Gastrocnemius medialis (tissue), 4 donors: ENCODE measurements around the gene CAPN8. TPM values are rescaled to one million over a fixed set of nuclear protein-coding genes. Genes with fewer than 3 reads are reported as not detected.

Source experiments
- ATAC-seq, 2 donors: fragments of 150-250 bp; one replicate each; pipeline ENCODE4 v1.9.1; 2016
- DNase-seq, 2 donors: peaks; one replicate each; pipeline ENCODE4 v3.0.0-alpha.2; 2019
- H3K27ac ChIP-seq, 4 donors: fragments of 200-600 bp; sonication (generic); 1 replicate in 1 of 4; 2 replicates in 3 of 4; pipeline ENCODE4 v1.5.1; 2016 to 2018; ENCODE audit warnings: mild to moderate bottlenecking in 2 of 4, moderate library complexity in 1 of 4
- H3K27me3 ChIP-seq, 3 donors: fragments of 200-600 bp; sonication (generic) in 2 of 3; 1 replicate in 1 of 3; 2 replicates in 2 of 3; pipeline versions ENCODE4 v1.5.1 to v1.6.0; 2016 to 2019; ENCODE audit warnings: mild to moderate bottlenecking in 1 of 3, moderate library complexity in 1 of 3
- H3K36me3 ChIP-seq, 2 donors: fragments of 200-600 bp; sonication (generic) in 1 of 2; one replicate each; pipeline ENCODE4 v1.5.1; 2017 to 2018
- H3K4me1 ChIP-seq, 2 donors: fragments of 200-600 bp; sonication (generic) in 1 of 2; one replicate each; pipeline ENCODE4 v1.5.1; 2016 to 2017; ENCODE audit warnings: mild to moderate bottlenecking in 2 of 2
- H3K4me3 ChIP-seq, 4 donors: fragments of 200-600 bp; sonication (generic) in 3 of 4; 1 replicate in 1 of 4; 2 replicates in 3 of 4; pipeline ENCODE4 v1.5.1; 2016 to 2019; ENCODE audit warnings: mild to moderate bottlenecking in 2 of 4
- H3K9me3 ChIP-seq, 3 donors: fragments of 200-600 bp; sonication (generic) in 2 of 3; 1 replicate in 1 of 3; 2 replicates in 2 of 3; pipeline ENCODE4 v1.5.1; 2016 to 2019
- CTCF ChIP-seq, 5 experiments: fragments of 450-650 bp in 3 of 5; fragments of 200-600 bp in 2 of 5; sonication (generic) in 2 of 5; IDR thresholded peaks in 4 of 5; conservative IDR thresholded peaks in 1 of 5; 1 replicate in 4 of 5; 2 replicates in 1 of 5; pipeline ENCODE4 v1.5.1; 2016 to 2019; ENCODE audit warnings: antibody characterized with exemption in 5 of 5, mild to moderate bottlenecking in 3 of 5, moderate library complexity in 3 of 5
- POLR2A ChIP-seq, 2 donors: fragments of 450-650 bp; IDR thresholded peaks; one replicate each; pipeline ENCODE4 v1.6.1; 2017; ENCODE audit warnings: antibody characterized with exemption in 2 of 2, mild to moderate bottlenecking in 2 of 2, moderate library complexity in 2 of 2
- in situ Hi-C, 4 donors: fragments of 200-750 bp; cut with MboI; loops; one replicate each; pipeline versions ENCODE4 v1.15.0 to v1.8.0; 2017; ENCODE audit warnings: low sequenced_read_pairs in 4 of 4
- intact Hi-C: fragments of 100-400 bp; cut with DNase I; formaldehyde crosslinking; loops from one replicate; pipeline ENCODE4 v1.15.1; 2023; ENCODE audit warnings: low total_unique reads
- total RNA-seq, 4 donors: library from RNA; depleted of rRNA; stranded (reverse); fragments of >200 nt; gene quantifications; one replicate each; pipeline versions ENCODE4 v1.1.0 to v1.2.3, GENCODE V29; 2016

CAPN8 gene
- total RNA-seq, 4 donors from 2014 or later = 0.46 to 0.85 TPM; not detected in 2

DNA sequence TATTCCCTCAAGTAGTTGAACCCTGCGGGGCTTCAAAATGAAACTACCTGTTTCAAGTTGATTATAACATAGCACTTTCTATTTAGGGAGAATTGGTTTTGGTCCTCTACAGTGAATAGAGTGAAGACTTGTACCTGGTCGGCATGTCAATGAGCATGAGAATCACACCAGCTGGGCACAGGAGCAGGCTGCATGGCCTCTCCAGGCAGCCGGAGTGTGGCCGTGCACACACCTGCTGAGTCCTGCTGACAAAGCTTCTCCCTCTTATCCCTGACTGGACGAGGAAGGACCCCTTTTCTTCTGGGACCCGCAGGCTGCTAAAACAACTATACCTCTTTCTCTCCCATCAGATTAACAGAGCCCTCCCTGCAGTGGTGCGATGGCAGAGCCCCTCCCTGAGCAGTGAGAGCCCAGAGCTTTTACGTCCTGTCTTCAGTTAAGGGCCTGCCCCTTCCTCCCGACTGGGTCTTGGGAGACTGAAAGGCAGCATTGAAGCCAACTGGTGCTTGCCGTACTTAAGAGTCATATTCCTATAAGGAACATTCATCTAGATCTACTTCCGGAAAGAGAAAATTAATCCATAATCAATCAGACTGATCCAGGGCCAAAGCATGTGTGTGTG, 124.9 kb downstream of the CAPN8 start:
- DNase-seq (no peak), ATAC-seq (no peak)
- no peaks in the 10 kb centered on the region for H3K9me3 ChIP-seq
- H3K4me3 ChIP-seq = no peak overlapping the region
- intact Hi-C loops = no loop called here
- no peak for TF ChIP-seq POLR2A (IDR thresholded peaks at IDR 0.05)
- no peak for TF ChIP-seq CTCF (IDR thresholded peaks at IDR 0.05 in 4 of 5, conservative IDR thresholded peaks at IDR 0.05 in 1 of 5)
- peaks cover 0 to 10% of the 10 kb centered on the region in 2 donors for H3K4me1 ChIP-seq
- H3K27me3 ChIP-seq = no peaks in the 10 kb centered on the region
- H3K36me3 ChIP-seq = no peaks in the 10 kb centered on the region
- H3K27ac ChIP-seq = no peak overlapping the region
- in situ Hi-C loops = no loop called here

- TF ChIP-seq POLR2A (IDR thresholded peaks at IDR 0.05) (no peak), CTCF (IDR thresholded peaks at IDR 0.05 in 4 of 5, conservative IDR thresholded peaks at IDR 0.05 in 1 of 5) (no peak)
- DNase-seq (no peak), ATAC-seq (no peak)
- Histone ChIP-seq H3K9me3 (no peaks in the 10 kb centered on the region), H3K27ac (no peak overlapping the region), H3K36me3 (no peaks in the 10 kb centered on the region), H3K4me3 (no peak overlapping the region), H3K4me1 (peaks cover 0 to 17% of the 10 kb centered on the region in 2 donors), H3K27me3 (no peaks in the 10 kb centered on the region)
- intact Hi-C loops (no loop called here), in situ Hi-C loops (no loop called here)
Observed at GRCh38 chr1:223539750-223540149, 125.8 kb downstream of the CAPN8 start.

- no peak for DNase-seq
- no peak for ATAC-seq
- H3K36me3 ChIP-seq = no peaks in the 10 kb centered on the region
- H3K4me1 ChIP-seq = peaks cover 0 to 17% of the 10 kb centered on the region in 2 donors
- H3K4me3 ChIP-seq = no peak overlapping the region
- no peaks in the 10 kb centered on the region for H3K27me3 ChIP-seq
- no peaks in the 10 kb centered on the region for H3K9me3 ChIP-seq
- intact Hi-C loops = no loop called here
- in situ Hi-C loops = no loop called here
- H3K27ac ChIP-seq = no peak overlapping the region
- TF ChIP-seq CTCF (IDR thresholded peaks at IDR 0.05 in 4 of 5, conservative IDR thresholded peaks at IDR 0.05 in 1 of 5) (no peak), POLR2A (IDR thresholded peaks at IDR 0.05) (no peak)
Observed at GRCh38 chr1:223538981-223539380, 126.5 kb downstream of the CAPN8 start.

DNA sequence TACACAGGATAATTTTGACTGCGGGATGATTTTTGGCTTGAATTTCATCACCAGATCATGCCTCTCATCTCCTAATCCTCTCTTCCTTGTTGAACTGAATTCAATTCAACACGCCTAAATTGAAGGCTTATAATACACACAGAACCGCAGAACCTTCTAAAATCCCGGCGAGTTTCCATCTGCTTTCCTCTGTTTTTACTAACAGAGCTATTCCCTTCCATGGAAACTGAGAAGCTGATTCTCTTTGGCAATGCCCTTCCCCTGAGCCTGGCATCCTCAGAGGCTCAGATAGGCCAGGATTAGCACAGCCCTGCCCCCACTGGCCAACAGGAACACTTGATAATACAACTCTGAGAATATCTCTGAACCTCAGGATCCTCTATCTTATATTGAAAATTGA, 130.2 kb downstream of the CAPN8 start:
- peaks cover 0 to 13% of the 10 kb centered on the region in 2 donors for H3K4me1 ChIP-seq
- DNase-seq (peak in 1 of 2 donors; percentile 40), ATAC-seq (peak; percentile 68 to 83)
- no peaks in the 10 kb centered on the region for H3K27me3 ChIP-seq
- in situ Hi-C loops (no loop called here), intact Hi-C loops (no loop called here)
- no peak overlapping the region for H3K4me3 ChIP-seq
- no peak for TF ChIP-seq CTCF (IDR thresholded peaks at IDR 0.05 in 4 of 5, conservative IDR thresholded peaks at IDR 0.05 in 1 of 5)
- TF ChIP-seq POLR2A (IDR thresholded peaks at IDR 0.05) = no peak
- no peaks in the 10 kb centered on the region for H3K9me3 ChIP-seq
- no peaks in the 10 kb centered on the region for H3K36me3 ChIP-seq
- no peak overlapping the region for H3K27ac ChIP-seq

GRCh38 chr1:223534677-223535076, 130.8 kb downstream of the CAPN8 start:
- Histone ChIP-seq H3K9me3 (no peaks in the 10 kb centered on the region), H3K4me1 (peaks cover 0 to 13% of the 10 kb centered on the region in 2 donors), H3K27ac (no peak overlapping the region), H3K36me3 (no peaks in the 10 kb centered on the region), H3K27me3 (no peaks in the 10 kb centered on the region), H3K4me3 (no peak overlapping the region)
- TF ChIP-seq POLR2A (IDR thresholded peaks at IDR 0.05) (no peak), CTCF (IDR thresholded peaks at IDR 0.05 in 4 of 5, conservative IDR thresholded peaks at IDR 0.05 in 1 of 5) (no peak)
- ATAC-seq = no peak
- DNase-seq = no peak
- intact Hi-C loops = no loop called here
- in situ Hi-C loops = no loop called here
